Amniotic epithelial cell (primary cell): ENCODE data around the gene SGCE.
"Not testable (repeated sequence)": the region's sequence is repeated elsewhere in the genome, so short reads cannot be mapped to it uniquely, and the experiment has no call there.

Experiments used
- DNase-seq: peaks from one replicate; pipeline ENCODE4 v3.0.0-alpha.2; 2010; ENCODE audit warnings: low read depth

Gene SGCE, protein sequence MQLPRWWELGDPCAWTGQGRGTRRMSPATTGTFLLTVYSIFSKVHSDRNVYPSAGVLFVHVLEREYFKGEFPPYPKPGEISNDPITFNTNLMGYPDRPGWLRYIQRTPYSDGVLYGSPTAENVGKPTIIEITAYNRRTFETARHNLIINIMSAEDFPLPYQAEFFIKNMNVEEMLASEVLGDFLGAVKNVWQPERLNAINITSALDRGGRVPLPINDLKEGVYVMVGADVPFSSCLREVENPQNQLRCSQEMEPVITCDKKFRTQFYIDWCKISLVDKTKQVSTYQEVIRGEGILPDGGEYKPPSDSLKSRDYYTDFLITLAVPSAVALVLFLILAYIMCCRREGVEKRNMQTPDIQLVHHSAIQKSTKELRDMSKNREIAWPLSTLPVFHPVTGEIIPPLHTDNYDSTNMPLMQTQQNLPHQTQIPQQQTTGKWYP

DNA sequence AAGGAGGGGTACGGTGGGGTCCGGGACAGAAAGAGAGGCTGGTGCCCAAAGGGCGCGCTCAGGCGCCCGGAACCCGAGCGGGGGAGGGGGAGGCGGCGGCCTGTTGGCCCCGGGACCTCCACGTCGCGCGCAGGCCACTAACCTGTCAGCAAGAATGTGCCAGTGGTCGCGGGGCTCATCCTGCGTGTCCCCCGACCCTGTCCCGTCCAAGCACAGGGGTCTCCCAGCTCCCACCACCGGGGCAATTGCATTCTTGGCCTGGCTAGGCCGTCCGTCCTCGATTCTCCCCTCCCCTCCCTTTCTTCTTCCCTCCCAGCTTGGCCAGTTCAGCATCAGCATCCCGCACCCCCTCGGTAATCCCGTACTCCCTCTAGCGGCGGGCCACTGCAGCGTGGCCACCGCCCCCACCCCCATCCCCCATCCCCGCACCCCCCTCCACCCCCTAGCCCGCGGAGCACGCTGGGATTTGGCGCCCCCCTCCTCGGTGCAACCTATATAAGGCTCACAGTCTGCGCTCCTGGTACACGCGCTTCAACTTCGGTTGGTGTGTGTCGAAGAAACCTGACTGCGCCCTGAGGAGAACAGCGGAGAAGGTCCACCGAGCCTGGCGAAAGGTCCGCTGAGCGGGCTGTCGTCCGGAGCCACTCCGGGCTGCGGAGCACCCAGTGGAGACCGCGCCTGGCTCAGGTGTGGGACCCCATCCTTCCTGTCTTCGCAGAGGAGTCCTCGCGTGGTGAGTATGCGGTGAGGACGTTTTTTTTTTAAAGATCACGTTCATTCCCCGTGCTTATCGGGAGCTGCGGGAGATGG is at the start of gene SGCE:
TSS of gene SGCE (minus strand) at position 286 of the 810 bp plus-strand sequence. CDS start at position 251, 35 bp downstream.
- peak; percentile 80 for DNase-seq

DNA sequence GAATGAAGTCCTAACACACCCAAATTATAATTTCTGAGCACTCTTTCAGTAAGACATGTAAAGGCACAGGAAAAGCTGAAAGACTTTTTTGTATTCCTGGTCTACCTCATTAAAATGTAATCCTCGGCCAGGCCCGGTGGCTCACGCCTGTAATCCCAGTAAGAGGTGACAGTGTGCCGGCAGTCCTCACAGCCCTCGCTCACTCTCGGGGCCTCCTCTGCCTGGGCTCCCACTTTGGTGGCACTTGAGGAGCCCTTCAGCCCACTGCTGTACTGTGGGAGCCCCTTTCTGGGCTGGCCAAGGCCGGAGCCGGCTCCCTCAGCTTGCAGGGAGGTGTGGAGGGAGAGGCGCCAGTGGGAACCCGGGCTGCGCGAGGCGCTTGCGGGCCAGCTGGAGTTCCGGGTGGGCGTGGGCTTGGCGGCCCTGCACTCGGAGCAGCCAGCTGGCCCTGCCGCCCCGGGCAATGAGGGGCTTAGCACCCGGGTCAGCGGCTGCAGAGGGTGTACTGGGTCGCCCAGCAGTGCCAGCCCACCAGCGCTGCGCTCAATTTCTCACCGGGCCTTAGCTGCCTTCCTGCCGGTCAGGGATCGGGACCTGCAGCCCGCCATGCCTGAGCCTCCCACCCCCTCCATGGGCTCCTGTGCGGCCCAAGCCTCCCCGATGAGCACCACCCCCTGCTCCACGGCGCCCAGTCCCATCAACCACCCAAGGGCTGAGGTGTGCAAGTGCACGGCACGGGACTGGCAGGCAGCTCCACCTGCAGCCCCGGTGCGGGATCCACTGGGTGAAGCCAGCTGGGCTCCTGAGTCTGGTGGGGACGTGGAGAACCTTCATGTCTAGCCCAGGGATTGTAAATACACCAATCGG is 49.5 kb upstream of the SGCE start:
- DNase-seq = not testable (repeated sequence)

DNA sequence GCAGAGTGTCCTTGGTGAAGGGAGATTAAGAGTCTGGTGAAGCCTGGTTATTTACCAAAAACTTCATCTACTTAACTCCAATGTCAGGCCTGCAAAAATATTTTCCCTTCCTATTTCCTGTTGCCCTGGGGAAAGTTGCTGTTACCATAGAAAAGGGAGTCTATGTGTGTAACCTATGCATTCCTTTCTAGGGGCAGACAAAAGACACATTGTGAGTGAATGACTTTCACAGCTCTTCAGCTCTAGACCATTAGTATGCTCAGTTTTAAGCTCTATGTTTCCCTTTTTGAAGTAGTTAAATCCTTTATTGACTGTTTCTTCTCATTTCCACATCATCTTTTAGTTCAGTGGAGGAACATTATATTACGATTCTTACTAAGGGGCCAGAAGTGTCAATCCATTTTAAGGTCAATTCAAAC is 45.6 kb upstream of the SGCE start:
- peak; percentile 27 for DNase-seq

DNA sequence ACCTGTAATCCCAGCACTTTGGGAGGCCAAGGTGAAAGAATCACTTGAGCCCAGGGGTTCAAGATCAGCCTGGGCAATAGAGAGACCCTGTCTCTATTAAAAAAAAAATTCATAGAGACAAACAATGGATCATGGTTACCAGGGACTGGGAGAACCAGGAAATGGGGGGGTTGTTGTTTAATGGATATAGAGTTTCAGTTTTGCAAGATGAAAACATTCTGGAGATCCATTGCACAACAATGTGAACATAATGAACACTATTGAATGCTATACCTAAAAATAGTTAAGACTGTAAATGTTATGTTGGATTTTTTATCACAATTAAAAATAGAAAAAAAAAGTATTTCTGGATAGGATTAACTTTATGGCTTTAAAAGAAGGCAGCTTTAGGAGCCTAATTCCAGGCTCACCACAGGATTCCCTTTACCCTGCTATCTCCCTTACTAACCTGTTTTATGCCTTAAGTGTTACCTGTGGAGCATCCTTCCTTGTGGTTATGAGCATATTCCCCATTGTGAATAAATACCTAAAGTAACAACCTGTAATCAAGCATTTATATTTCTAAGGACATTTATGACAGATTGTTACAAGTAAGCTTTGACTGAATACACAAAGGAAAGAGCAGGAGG is 45.1 kb upstream of the SGCE start:
- DNase-seq = no peak

DNA sequence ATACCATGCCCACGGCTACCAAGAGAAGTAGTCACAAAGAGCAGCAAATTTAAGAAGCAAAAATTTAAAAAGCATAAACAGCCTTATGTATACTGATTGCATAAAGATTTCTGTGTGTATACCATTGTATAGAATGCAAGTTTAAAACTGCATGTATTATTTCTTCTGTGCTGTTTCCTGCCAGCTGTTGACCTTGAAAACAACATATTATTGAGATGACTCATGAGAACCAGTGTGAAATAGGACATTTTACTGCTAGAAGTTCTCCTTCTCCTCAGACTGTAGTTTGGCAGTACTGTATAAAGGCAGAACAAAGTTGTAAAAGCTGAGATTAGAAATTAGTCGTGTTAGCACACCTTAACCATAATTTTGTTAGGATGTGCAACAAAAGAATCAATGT is 42.3 kb upstream of the SGCE start:
- DNase-seq = peak; percentile 86

DNA sequence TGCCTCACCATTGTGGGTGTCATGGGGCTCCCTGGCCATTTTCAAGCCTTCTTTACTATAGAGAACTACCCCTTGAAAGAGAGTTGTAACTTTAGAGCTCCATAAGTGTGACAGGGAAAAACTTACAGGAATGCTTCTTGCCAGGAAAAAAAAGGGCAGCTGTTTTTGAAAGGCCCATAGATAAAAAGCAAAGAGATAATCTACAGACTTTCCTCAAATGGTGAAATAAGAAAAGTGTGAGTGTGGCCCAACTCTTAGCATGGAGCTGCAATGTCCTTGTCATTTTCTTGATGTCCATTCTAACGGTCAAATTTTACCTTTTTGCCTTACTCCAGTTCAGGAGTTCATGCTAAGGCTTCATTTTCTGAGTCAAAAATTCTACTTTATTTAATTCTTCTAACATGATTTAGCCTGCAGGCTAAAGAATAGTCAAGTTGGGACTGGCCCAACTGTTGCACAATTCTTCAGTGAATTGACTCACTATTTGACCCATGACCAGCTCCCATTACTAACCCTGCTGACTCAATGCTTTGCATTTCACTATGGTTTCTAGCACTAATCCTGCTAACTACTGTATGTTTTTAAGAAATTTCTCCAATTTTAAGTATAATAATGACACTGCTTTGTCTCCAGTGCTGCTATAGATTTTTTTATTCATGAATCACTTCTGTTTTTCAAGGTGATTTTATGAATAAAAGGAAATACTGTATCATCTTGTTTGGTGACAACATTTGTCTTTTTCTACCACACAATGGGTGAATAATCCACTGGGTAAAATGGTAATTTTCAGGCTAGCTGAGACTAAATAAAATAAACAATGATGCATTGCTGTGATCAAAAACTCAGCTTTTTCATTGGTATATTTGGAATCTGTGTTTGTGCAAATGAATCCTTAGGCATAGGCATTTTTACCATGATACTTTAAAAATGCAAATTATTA is 41.4 kb upstream of the SGCE start:
- DNase-seq = peak; percentile 97

DNA sequence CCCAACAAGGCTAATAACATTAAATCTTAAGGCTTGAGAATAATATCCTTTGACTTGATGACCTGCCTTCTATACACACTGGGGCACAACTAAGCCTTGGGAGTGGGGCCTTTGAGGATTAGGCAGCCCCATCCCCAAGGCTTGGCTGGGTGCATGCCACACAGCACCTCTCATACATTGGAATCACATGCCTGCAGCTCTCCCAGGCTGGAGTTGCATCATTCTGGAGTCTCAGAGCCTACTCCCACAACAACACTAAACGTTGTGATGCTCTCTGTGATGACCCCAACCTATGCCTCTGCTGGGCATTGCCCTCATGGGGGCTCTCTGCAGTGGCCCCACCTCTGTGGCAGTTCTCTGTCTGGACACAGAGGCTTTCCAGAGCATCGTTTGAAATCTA is 31.9 kb upstream of the SGCE start:
- DNase-seq = peak; percentile 84

DNA sequence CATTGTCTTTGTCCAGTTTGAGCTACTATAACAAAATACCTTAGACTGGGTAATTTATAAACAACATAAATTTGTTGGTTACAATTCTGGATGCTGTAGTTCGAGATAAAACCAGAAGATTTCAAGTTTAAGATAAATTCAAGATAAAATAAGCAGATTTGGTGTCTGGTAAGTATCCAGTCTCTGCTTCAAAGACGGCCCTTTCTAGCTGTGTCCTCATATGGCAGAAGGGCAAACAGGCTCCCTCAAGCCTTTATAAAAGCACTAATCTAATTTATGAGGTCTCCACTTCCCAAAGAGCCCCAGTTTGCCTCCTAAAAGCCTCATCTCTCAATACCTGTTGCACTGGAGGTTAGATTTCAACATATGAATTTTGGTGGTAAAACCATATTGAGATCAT is 31.1 kb upstream of the SGCE start:
- DNase-seq = peak; percentile 44

DNA sequence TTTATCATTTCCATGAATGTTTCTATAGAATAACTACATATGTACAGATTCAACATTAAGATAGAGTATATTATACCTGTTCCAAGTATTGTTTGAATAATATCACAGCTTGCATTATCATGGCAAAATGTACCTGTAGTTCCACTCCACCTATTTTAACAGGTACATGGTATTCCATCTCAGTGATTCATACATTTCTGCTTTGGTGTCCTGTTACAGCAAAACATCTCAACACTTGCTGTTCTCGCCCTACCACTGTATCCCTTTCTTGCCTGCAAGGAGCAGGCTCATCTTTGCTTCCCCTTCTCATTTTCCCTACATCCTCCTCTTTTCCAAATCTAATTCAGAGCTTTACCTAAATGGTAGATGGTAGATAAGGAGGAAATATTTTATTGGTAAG is 27.1 kb upstream of the SGCE start:
- DNase-seq = no peak

DNA sequence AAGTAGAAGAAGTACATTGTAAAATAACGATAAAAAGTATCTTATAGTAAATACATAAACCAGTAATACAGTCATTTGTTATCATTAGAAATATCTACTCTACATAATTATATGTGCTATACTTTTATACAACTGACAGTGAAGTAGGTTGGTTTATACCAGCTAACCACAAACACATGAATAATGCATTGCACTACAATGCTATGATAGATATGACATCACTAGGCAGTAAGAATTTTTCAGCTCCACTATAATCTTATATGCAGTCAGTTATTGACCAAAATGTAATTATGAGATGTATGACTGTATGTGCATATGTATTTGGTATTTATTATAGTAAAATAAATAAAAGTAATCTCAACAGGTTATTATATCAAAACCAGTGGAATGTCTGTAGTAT is 23.4 kb upstream of the SGCE start:
- DNase-seq = peak; percentile 58

DNA sequence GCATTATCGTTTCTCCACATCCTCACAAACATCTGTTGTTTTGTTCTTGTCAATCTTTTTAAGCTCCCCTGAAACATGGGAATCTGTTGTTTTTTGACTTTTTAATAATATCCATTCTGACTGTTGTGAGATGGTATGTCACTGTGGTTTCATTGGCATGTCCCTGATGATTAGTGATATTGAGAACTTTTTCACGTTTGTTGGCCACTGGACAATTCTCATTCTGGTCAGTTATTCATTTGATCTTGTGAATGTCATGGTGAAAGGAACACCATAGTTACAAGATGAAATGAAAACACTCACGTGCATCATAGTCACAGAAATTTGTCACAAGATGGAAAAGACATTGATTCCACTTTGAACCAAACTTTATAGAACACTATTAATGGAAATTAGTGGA is 20.5 kb upstream of the SGCE start:
- no peak for DNase-seq

DNA sequence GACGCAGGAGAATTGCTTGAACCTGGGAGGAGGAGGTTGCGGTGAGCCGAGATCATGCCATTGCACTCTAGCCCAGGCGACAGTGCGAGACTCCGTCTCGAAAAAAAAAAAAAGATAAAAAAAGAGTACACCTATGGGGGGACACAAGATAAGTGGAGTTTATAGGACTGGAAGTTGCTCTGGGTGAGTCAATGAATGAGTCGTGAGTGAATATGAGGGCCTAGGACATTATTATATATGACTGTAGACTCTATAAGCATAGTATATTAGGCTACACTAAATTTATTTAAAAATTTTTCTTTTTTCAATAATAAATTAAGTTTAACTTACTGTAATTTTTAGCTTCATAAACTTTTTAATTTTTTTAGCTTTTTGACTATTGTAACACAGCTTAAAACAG is 19.4 kb upstream of the SGCE start:
- no peak for DNase-seq

DNA sequence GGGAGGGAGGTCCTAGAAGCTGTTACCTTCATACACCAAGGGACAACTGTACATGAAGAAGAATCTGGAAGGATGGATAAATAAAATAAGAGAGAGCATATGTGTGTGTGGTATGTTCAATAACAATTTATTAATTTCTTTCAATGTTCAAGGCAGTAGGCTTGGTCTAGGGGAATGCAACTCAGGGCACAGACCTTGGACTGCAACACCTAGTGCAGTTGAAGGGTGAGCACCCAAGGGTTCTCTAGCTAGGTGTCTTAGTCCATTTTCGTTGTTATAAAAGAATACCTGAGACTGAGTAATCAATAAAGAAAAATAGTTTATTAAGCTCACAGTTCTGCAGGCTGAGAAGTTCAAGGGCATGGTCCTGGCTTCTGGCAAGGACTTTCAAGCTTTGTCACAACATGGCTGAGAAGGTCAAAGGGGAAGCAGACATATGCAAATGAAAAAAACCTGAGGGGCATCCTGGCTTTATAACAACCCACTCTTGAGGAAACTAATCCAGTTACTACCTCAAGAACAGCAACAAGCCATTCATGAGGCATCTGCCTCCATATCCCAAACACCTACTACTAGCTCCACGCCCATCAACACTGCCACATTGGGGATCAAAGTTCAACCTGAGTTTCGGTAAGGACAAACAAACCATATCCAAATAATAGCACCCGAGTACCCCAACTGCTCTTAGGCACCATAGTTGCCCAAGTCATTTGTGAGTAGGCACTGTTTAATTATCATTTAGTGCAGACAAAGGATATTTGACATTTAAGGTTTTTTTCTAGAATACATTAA is 15.7 kb upstream of the SGCE start:
- no peak for DNase-seq

DNA sequence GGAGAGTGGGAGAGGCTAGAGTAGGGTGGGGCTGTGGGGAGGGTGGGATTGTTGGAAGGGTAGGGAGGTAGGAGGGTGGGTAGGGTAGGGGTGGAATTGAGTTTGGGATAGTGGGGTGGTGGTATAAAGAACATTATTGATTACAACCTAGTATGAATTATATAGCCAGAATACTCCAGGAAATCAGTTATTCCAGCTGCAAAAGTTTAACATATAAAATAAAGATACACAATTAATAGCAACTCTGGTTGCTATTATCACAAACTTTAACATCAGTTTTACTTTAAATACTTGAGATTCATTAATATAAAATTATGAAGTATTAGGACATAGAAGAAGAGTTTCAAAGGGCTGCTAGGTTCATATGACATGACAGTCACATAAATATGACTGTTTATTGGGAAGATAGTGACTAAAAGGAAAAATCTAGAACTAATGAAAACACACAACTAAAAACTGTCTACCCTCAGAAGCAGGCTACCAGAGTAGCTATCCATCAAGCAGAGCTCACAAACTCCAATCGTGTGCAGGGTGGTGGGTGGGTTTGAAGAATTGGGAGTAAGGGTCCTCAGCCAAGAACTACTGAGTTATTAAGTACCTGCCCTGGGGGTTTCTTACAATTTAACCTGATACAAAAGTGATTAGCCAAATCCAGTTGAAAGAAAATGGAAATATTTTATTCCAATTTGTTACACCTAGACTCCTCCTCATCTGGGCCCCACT is 14.0 kb upstream of the SGCE start:
- DNase-seq = no peak

DNA sequence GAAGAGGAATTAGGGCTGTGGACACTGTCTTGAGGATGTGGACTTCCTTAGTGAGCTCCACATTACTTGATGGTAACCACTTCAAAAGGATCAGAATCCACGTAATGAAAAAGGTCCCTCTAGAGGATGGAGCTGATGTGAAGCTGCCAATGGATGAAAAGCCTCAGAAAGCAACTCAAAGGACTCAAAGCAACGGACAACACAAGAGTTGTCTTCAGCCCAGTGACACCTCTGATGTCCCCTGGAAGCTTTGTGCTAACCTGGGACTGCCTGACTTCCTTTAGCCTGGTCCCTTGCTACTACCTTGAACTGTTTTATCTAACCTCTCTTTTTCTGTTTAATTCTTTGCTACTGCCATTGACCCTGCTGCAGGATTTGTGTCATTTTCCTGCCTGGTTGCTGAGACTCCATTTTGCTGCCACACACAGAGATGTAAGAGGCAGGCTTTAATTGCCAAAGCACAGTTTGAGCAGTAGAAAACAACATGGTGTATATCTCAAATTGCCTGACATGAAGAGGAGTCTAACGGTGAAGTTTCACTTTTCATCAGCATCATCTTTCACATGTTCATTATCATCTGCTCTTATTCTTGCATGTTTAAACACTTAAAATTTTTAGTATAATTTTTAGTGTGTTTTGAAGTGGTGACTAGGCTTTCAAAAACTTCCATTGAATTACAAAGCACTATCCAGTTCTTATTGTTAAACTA is 11.1 kb upstream of the SGCE start:
- no peak for DNase-seq

DNA sequence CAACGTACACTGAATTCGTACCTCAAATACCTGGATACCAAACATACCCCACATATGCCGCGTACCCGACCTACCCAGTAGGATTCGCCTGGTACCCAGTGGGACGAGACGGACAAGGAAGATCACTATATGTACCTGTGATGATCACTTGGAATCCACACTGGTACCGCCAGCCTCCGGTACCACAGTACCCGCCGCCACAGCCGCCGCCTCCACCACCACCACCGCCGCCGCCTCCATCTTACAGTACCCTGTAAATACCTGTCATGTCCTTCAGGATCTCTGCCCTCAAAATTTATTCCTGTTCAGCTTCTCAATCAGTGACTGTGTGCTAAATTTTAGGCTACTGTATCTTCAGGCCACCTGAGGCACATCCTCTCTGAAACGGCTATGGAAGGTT is 9.5 kb upstream of the SGCE start:
- no peak for DNase-seq

DNA sequence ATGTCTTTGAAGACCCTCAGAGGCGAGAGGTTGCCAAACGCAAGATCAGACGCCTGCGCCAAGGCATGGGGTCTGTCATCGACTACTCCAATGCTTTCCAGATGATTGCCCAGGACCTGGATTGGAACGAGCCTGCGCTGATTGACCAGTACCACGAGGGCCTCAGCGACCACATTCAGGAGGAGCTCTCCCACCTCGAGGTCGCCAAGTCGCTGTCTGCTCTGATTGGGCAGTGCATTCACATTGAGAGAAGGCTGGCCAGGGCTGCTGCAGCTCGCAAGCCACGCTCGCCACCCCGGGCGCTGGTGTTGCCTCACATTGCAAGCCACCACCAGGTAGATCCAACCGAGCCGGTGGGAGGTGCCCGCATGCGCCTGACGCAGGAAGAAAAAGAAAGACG is 8.1 kb upstream of the SGCE start:
- DNase-seq = no peak

DNA sequence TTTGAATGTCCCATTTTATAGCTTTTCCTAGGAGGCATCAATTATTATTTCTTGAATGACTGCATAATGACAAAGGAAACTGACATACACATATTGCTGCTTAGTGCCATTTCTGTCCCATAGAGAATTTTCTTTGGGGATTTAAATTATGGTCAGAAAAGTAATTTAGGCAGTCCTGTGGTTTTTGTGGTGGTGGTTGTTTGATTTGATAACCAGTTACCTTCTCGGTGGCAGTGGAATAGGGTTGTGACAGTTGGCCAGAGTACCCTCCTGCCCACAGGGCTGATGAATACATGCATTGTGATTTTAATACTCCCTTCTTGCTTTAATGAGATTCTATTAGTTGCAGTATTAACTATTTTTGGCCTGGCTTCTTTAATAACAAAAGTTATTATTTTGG is 6.6 kb upstream of the SGCE start:
- DNase-seq = no peak

DNA sequence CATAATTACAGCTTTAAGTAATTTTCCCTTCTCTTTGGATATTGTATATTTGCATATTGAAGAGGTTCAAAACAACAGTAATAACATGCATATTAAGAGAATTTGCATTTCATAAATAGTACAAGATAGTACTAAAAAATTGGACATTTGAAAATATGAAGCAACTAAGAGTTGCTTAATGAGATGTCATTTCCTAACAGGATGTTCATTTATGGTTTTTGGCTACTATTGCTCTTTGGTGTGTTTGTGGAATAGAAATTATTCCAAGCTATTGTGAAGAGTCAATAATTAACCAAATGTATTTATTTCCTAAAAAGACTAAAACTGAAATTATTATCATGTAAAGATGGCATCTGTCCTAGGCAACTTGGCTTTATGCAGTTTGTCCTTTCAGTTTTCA is 4.1 kb upstream of the SGCE start:
- DNase-seq = no peak
